RWPE1 (cell line): ENCODE data around the gene RAB30.
A peak's percentile ranks its signal among the peaks of the same experiment; 100 is the strongest.

Source experiments
- CTCF ChIA-PET: fragments of 350-600 bp; sonication (Branson Sonifier 250); formaldehyde crosslinking; extraction: SDS; loops from one replicate; lab custom pipeline; 2021; lab: Yijun Ruan, JAX
- POLR2A ChIA-PET: fragments of 400-600 bp; formaldehyde crosslinking; extraction: SDS; loops from one replicate; lab custom pipeline; 2020; ENCODE audit warnings: antibody characterized with exemption; ENCODE audit not compliant: low non-redundant PET; lab: Yijun Ruan, JAX
- DNase-seq: peaks from one replicate; pipeline ENCODE4 v3.0.0; 2012; ENCODE audit warnings: low spot score
- H3K27ac ChIP-seq: fragments of 450-650 bp; 2 replicates; pipeline ENCODE4 v1.5.1; 2017
- CTCF ChIP-seq: fragments of 450-650 bp; conservative IDR thresholded peaks from 2 replicates; pipeline ENCODE4 v1.5.1; 2017; ENCODE audit warnings: low read depth, mild to moderate bottlenecking

Gene RAB30

DNA sequence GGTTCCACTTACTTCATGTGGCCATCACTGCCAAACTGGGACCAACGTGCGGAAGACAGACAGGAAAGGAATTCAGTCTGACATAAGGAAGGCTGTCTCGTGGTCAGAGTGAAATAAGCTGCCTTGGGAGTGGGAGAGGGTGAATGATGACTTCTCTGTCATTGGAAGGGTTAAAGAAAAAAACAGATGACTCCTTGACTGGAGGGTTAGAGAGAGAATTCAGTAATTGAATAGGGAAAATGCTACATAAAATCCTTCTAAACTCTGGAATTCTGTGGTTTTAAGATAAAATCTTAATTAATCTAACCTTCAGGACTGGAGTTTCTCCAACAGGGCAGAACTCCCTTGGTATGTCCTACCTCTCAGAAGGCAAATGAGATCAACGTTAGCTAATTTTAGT is 33.8 kb downstream of the RAB30 start:
- TF ChIP-seq CTCF: no peak
- no peak overlapping the region for H3K27ac ChIP-seq
- ChIA-PET CTCF (no interaction called here), POLR2A (no interaction called here)
- DNase-seq: no peak

DNA sequence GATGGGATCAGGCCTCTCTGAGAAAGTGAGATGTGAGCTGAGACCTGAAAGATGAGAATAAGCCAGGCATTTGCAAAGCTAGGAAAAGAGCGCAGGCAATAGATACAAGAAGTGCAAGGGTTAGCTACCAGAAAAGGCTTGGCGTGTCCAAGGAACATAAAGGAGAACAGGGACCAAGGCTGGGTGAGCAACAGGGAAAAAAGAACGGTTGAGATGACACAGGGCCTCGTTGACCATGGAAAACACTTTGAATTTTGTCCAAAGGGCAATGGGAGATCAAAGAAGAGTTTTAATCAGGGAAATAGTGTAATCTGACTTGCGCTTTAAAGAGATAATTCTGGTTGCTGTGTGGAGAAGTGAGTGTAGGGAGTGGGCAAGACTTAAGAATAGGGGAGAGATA is 35.0 kb downstream of the RAB30 start:
- no peak overlapping the region for H3K27ac ChIP-seq
- CTCF ChIA-PET: no interaction called here
- TF ChIP-seq CTCF: no peak
- DNase-seq: no peak
- POLR2A ChIA-PET: no interaction called here

- DNase-seq: no peak
- H3K27ac ChIP-seq: peak overlapping the region; percentile 74
- ChIA-PET CTCF (interaction anchor here (0.6 kb wide), 1 partner anchor 15 kb away, joined by 3 read pairs; no protein-coding TSS in a partner anchor), POLR2A (no interaction called here)
- no peak for TF ChIP-seq CTCF
Measured at GRCh38 chr11:83035070-83035854, 36.4 kb downstream of the RAB30 start.

DNA sequence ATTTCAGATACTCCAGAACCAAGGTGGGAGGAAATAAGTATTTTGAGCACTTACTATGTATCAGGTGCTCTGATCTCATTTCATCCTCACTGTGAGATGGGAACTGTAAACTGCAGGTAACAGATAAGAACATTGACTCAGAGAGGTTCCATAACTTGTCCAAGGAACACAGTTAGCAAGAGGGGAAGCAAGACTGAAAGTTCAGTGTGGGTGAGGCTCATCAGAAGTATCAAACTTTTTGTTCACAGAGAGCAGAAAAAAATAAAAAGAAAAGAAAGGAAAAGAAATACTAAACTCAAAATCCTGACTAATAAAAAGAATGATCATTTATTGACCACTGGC is 37.1 kb downstream of the RAB30 start:
- ChIA-PET POLR2A (no interaction called here), CTCF (interaction anchor here (0.7 kb wide), 1 partner anchor 14 kb away, joined by 4 read pairs; no protein-coding TSS in a partner anchor)
- H3K27ac ChIP-seq: peak overlapping the region; percentile 96
- no peak for DNase-seq
- TF ChIP-seq CTCF: no peak

DNA sequence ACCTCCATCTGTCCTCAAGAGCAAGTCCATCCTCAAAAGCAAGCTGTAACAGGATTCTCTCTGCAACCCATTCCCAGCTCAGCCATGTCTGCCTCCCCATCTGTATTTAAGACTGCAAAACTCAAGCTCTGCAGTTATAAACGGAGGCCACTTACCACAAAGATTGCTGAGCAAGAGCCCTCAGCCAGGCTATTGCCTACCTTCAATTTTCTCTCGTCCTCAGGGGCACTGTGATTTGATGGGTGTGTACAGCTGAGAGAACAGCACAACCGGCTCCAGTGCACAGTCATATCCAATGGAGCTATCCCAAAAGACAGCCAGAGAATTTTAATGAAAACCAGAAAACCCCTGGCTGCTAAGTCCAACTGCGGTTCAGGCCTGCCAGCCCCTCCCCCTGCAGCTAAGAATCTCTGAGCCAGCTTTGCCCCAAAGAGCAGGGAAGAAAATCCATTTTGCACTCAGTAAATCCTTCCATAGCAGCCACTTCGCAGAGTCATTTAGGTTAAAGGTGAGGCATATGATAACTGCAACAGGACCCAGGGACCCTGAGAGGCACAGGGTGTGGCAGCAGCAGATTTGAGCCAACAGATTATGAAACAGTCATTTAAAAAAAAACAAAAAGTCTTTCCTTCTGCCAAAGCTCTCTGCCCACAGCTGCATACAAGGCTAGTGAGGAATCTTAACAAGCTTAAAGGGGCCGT is 37.6 kb downstream of the RAB30 start:
- TF ChIP-seq CTCF: no peak
- peak; percentile 25 for DNase-seq
- POLR2A ChIA-PET: interaction anchor here (1.0 kb wide), 1 partner anchor 38 kb away, joined by 3 read pairs; the partner anchor contains the start of gene RAB30
- H3K27ac ChIP-seq: peak overlapping the region; percentile 96
- CTCF ChIA-PET: interaction anchor here (0.5 to 0.7 kb wide), 3 partner anchors 13 to 27 kb away, joined by 3 to 4 read pairs (median 3); no protein-coding TSS in a partner anchor

GRCh38 chr11:83033371-83033770 is 38.3 kb downstream of the RAB30 start:
- H3K27ac ChIP-seq: peak overlapping the region; percentile 96
- ChIA-PET POLR2A (interaction anchor here (1.0 kb wide), 1 partner anchor 38 kb away, joined by 3 read pairs; the partner anchor contains the start of gene RAB30), CTCF (no interaction called here)
- TF ChIP-seq CTCF: no peak
- DNase-seq: no peak
